AG09309 (cell line): Measurements from ENCODE around the gene PHGDH.

Experiments used
- DNase-seq: peaks from one replicate; pipeline ENCODE4 v3.0.0-alpha.2; 2010; ENCODE audit warnings: low read depth
- H3K4me3 ChIP-seq: 2 replicates; pipeline ENCODE4 v1.5.1; 2011; ENCODE audit warnings: mild to moderate bottlenecking, low read depth, low read length, moderate library complexity; ENCODE audit not compliant: control insufficient read depth
- CTCF ChIP-seq: IDR thresholded peaks from 2 replicates; pipeline ENCODE4 v1.5.1; 2011; ENCODE audit warnings: mild to moderate bottlenecking, low read depth, low read length, inconsistent platforms; ENCODE audit not compliant: insufficient read depth, control insufficient read depth; ENCODE audit errors: missing control alignments

Gene PHGDH

GRCh38 chr1:119729044-119729443 is 17.3 kb downstream of the PHGDH start:
- no peak for TF ChIP-seq CTCF
- DNase-seq: no peak
- no peak overlapping the region for H3K4me3 ChIP-seq

GRCh38 chr1:119731060-119731459 is 19.3 kb downstream of the PHGDH start:
- TF ChIP-seq CTCF: no peak
- H3K4me3 ChIP-seq: no peak overlapping the region
- DNase-seq: no peak

- TF ChIP-seq CTCF: no peak
- H3K4me3 ChIP-seq: no peak overlapping the region
- no peak for DNase-seq
Observed at GRCh38 chr1:119731741-119732430, 20.2 kb downstream of the PHGDH start.

- no peak for DNase-seq
- no peak overlapping the region for H3K4me3 ChIP-seq
- no peak for TF ChIP-seq CTCF
Observed at GRCh38 chr1:119732465-119733168, 20.9 kb downstream of the PHGDH start.

- no peak for DNase-seq
- no peak for TF ChIP-seq CTCF
- no peak overlapping the region for H3K4me3 ChIP-seq
Observed at GRCh38 chr1:119733754-119734153, 22.0 kb downstream of the PHGDH start.

- no peak for DNase-seq
- no peak overlapping the region for H3K4me3 ChIP-seq
- TF ChIP-seq CTCF: no peak
Observed at GRCh38 chr1:119735217-119735616, 23.5 kb downstream of the PHGDH start.
